ENCODE measurements around the gene HDAC7.

Gene HDAC7

GRCh38 chr12:47741340-47741703 lies 78.4 kb downstream of the HDAC7 start:
- Mint-ChIP-seq H3K4me3 (peak overlapping the region; percentile 67 to 81), H3K36me3 (peaks cover 12 to 17% of the 10 kb centered on the region in 2 donors), H3K9me3 (no peaks in the 10 kb centered on the region), H3K27ac (peak overlapping the region; percentile 60), H3K4me1 (peaks cover 60 to 61% of the 10 kb centered on the region in 2 donors), H3K27me3 (peaks cover 0 to 4% of the 10 kb centered on the region in 2 donors)
- DNase-seq: peak; percentile 69
- peak; percentile 65 for ATAC-seq (replicated peaks)

GRCh38 chr12:47740606-47741339 lies 78.9 kb downstream of the HDAC7 start:
- DNase-seq: peak; percentile 41
- Mint-ChIP-seq H3K4me1 (peaks cover 55 to 57% of the 10 kb centered on the region in 2 donors), H3K27ac (peak overlapping the region; percentile 88), H3K9me3 (no peaks in the 10 kb centered on the region), H3K4me3 (peak overlapping the region; percentile 67 to 81), H3K36me3 (peaks cover 13 to 20% of the 10 kb centered on the region in 2 donors), H3K27me3 (peaks cover 0 to 4% of the 10 kb centered on the region in 2 donors)
- ATAC-seq (replicated peaks): peak; percentile 63 to 67

- Mint-ChIP-seq H3K4me3 (peak overlapping the region; percentile 67 to 81), H3K9me3 (no peaks in the 10 kb centered on the region), H3K36me3 (peaks cover 18 to 20% of the 10 kb centered on the region in 2 donors), H3K27ac (peak overlapping the region; percentile 88), H3K4me1 (peaks cover 52 to 53% of the 10 kb centered on the region in 2 donors), H3K27me3 (peaks cover 0 to 3% of the 10 kb centered on the region in 2 donors)
- DNase-seq (peak; percentile 62), ATAC-seq (replicated peaks) (peak; percentile 76 to 80)
Observed at GRCh38 chr12:47739979-47740378, 79.7 kb downstream of the HDAC7 start.

- peak overlapping the region; percentile 88 for H3K27ac Mint-ChIP-seq
- peak overlapping the region; percentile 67 to 81 for H3K4me3 Mint-ChIP-seq
- DNase-seq (no peak), ATAC-seq (replicated peaks) (no peak)
- H3K36me3 Mint-ChIP-seq: peaks cover 14 to 17% of the 10 kb centered on the region in 2 donors
- H3K4me1 Mint-ChIP-seq: peaks cover 48 to 52% of the 10 kb centered on the region in 2 donors
- H3K9me3 Mint-ChIP-seq: no peaks in the 10 kb centered on the region
- no peaks in the 10 kb centered on the region for H3K27me3 Mint-ChIP-seq
Observed at GRCh38 chr12:47739297-47739696, 80.4 kb downstream of the HDAC7 start.

GRCh38 chr12:47737936-47738594 lies 81.6 kb downstream of the HDAC7 start:
- Mint-ChIP-seq H3K4me1 (peaks cover 38 to 43% of the 10 kb centered on the region in 2 donors), H3K4me3 (no peak overlapping the region), H3K27ac (no peak overlapping the region), H3K36me3 (peaks cover 14 to 17% of the 10 kb centered on the region in 2 donors), H3K9me3 (no peaks in the 10 kb centered on the region), H3K27me3 (no peaks in the 10 kb centered on the region)
- ATAC-seq (replicated peaks) (no peak), DNase-seq (no peak)

GRCh38 chr12:47736877-47737676 lies 82.6 kb downstream of the HDAC7 start:
- peaks cover 42 to 43% of the 10 kb centered on the region in 2 donors for H3K4me1 Mint-ChIP-seq
- H3K9me3 Mint-ChIP-seq: no peaks in the 10 kb centered on the region
- H3K27me3 Mint-ChIP-seq: no peaks in the 10 kb centered on the region
- H3K4me3 Mint-ChIP-seq: no peak overlapping the region
- peaks cover 14 to 21% of the 10 kb centered on the region in 2 donors for H3K36me3 Mint-ChIP-seq
- H3K27ac Mint-ChIP-seq: no peak overlapping the region
- DNase-seq (no peak), ATAC-seq (replicated peaks) (no peak)

- ATAC-seq (replicated peaks): no peak
- no peak overlapping the region for H3K4me3 Mint-ChIP-seq
Observed at GRCh38 chr12:47736216-47736615, 83.5 kb downstream of the HDAC7 start.

GRCh38 chr12:47735649-47736048 lies 84.1 kb downstream of the HDAC7 start:
- Mint-ChIP-seq H3K36me3 (peaks cover 14 to 21% of the 10 kb centered on the region in 2 donors), H3K9me3 (no peaks in the 10 kb centered on the region), H3K4me3 (no peak overlapping the region), H3K27me3 (no peaks in the 10 kb centered on the region), H3K27ac (peak overlapping the region; percentile 47), H3K4me1 (peaks cover 31 to 32% of the 10 kb centered on the region in 2 donors)
- DNase-seq: no peak
- ATAC-seq (replicated peaks): no peak

More at GRCh38 chr12:47736216-47736615, 83.5 kb downstream of the HDAC7 start:
- Mint-ChIP-seq H3K4me1 (peaks cover 37 to 38% of the 10 kb centered on the region in 2 donors), H3K36me3 (peaks cover 14 to 21% of the 10 kb centered on the region in 2 donors), H3K27ac (no peak overlapping the region), H3K9me3 (no peaks in the 10 kb centered on the region), H3K27me3 (no peaks in the 10 kb centered on the region)
- no peak for DNase-seq

GRCh38 chr12:47734725-47735480 lies 84.8 kb downstream of the HDAC7 start:
- Mint-ChIP-seq H3K4me1 (peaks cover 24 to 25% of the 10 kb centered on the region in 2 donors), H3K27me3 (no peaks in the 10 kb centered on the region), H3K4me3 (no peak overlapping the region), H3K36me3 (peaks cover 16 to 18% of the 10 kb centered on the region in 2 donors), H3K9me3 (no peaks in the 10 kb centered on the region), H3K27ac (no peak overlapping the region)
- no peak for DNase-seq
- ATAC-seq (replicated peaks): no peak

GRCh38 chr12:47733142-47733541 lies 86.6 kb downstream of the HDAC7 start:
- ATAC-seq (replicated peaks) (peak in 1 of 2 donors; percentile 14), DNase-seq (no peak)
- Mint-ChIP-seq H3K9me3 (no peaks in the 10 kb centered on the region), H3K4me1 (peaks cover 7 to 10% of the 10 kb centered on the region in 2 donors), H3K36me3 (peaks cover 20 to 26% of the 10 kb centered on the region in 2 donors), H3K27me3 (no peaks in the 10 kb centered on the region), H3K27ac (peak overlapping the region; percentile 28), H3K4me3 (no peak overlapping the region)
